ENCODE measurements around the gene ATP11C.

The ATP11C gene

GRCh38 chrX:139929876-139930275, 3.0 kb downstream of the ATP11C start:
- TF ChIP-seq CTCF (IDR thresholded peaks at IDR 0.05; ENCODE audit: insufficient read depth, low read length) (no peak), POLR2AphosphoS5 (IDR thresholded peaks at IDR 0.05; ENCODE audit: low read depth) (no peak), SPI1 (IDR thresholded peaks at IDR 0.05; ENCODE audit: borderline replicate concordance, low read depth) (no peak), GABPA (IDR thresholded peaks at IDR 0.05; ENCODE audit: low read depth) (no peak), REST (IDR thresholded peaks at IDR 0.05; ENCODE audit: insufficient replicate concordance, low read depth) (no peak)
- no peak overlapping the region for H3K27ac ChIP-seq (replicated peaks)
- no peak overlapping the region for H3K4me3 ChIP-seq (replicated peaks; ENCODE audit: insufficient read depth, low read length)
- no peaks in the 10 kb centered on the region for H3K27me3 ChIP-seq (ENCODE audit: insufficient read depth, poor library complexity, severe bottlenecking)
- DNase-seq (ENCODE audit: low read depth in 1 of 2, low spot score in 1 of 2): no peak

- Histone ChIP-seq H3K4me3 (replicated peaks; ENCODE audit: insufficient read depth, low read length) (no peak overlapping the region), H3K27ac (replicated peaks) (no peak overlapping the region)
Measured at GRCh38 chrX:139924696-139925095, 8.2 kb downstream of the ATP11C start.

More at GRCh38 chrX:139924696-139925095, 8.2 kb downstream of the ATP11C start:
- DNase-seq (ENCODE audit: low read depth in 1 of 2, low spot score in 1 of 2): no peak
- no peaks in the 10 kb centered on the region for H3K27me3 ChIP-seq (ENCODE audit: insufficient read depth, poor library complexity, severe bottlenecking)
- TF ChIP-seq SPI1 (IDR thresholded peaks at IDR 0.05; ENCODE audit: borderline replicate concordance, low read depth) (no peak), REST (IDR thresholded peaks at IDR 0.05; ENCODE audit: insufficient replicate concordance, low read depth) (no peak), CTCF (IDR thresholded peaks at IDR 0.05; ENCODE audit: insufficient read depth, low read length) (no peak), GABPA (IDR thresholded peaks at IDR 0.05; ENCODE audit: low read depth) (no peak)

Measured in HL-60 (cell line).